GM12878 (cell line): Measurements from ENCODE around the gene FBXW7. TPM values are rescaled to one million over a fixed set of nuclear protein-coding genes. Genes with fewer than 3 reads are reported as not detected.

Experiments used
- ATAC-seq: fragments of 200-7000 bp; cut with Tn5 transposase; 3 replicates; pipeline ENCODE4 v1.9.1; 2020; ENCODE audit warnings: mild to moderate bottlenecking, moderate library complexity
- BruUV-seq: library from RNA; stranded (reverse); fragments of 400-500 nt; replicated peaks from 2 replicates; lab custom pipeline; 2021; lab: Mats Ljungman, UMichigan
- CTCF ChIA-PET: fragments of 300-600 bp; sonication (Branson Sonifier 250); formaldehyde crosslinking; extraction: SDS; loops from one replicate; lab custom pipeline; 2021; ENCODE audit warnings: inconsistent platforms; lab: Yijun Ruan, JAX
- POLR2A ChIA-PET: fragments of 350-600 bp; formaldehyde crosslinking; extraction: SDS; loops from one replicate; lab custom pipeline; 2021; ENCODE audit warnings: inconsistent platforms; lab: Charles Lee
- RAD21 ChIA-PET: fragments of 300-600 bp; sonication (Branson Sonifier 250); formaldehyde crosslinking; loops from one replicate; lab custom pipeline; 2023; ENCODE audit warnings: antibody characterized with exemption; ENCODE audit not compliant: unreplicated experiment; lab: Charles Lee
- SMC1A ChIA-PET: fragments of 300-600 bp; sonication (Branson Sonifier 250); formaldehyde crosslinking; loops from one replicate; lab custom pipeline; 2023; ENCODE audit not compliant: unreplicated experiment, uncharacterized antibody; lab: Charles Lee
- DNase-seq: peaks from one replicate; pipeline ENCODE4 v3.0.0-alpha.2; 2011; ENCODE audit warnings: low read depth, low spot score
- FAIRE-seq: peaks from 3 replicates; lab custom pipeline; 2011; peaks lifted over from hg19 to GRCh38; lab: Jason Lieb, UNC
- H2AFZ ChIP-seq: 2 replicates; pipeline ENCODE4 v1.6.0; 2011; ENCODE audit warnings: low read depth, low read length, control low read depth; ENCODE audit not compliant: control insufficient read depth
- H3K27ac ChIP-seq: 2 replicates; pipeline ENCODE4 v1.5.1; 2011; ENCODE audit warnings: control low read depth; ENCODE audit not compliant: control insufficient read depth, insufficient read depth
- H3K27me3 ChIP-seq, 2 experiments: replicated peaks in 1 of 2; 2 replicates each; pipeline versions ENCODE4 v1.6.0 to v1.6.1; 2011; ENCODE audit warnings: low read length in 1 of 2; ENCODE audit not compliant: control insufficient read depth in 2 of 2, insufficient read depth in 2 of 2
- H3K36me3 ChIP-seq, 2 experiments: 2 replicates each; pipeline ENCODE4 v1.5.1; 2011; ENCODE audit warnings: low read length in 1 of 2; ENCODE audit not compliant: control insufficient read depth in 2 of 2, insufficient read depth in 2 of 2
- H3K4me1 ChIP-seq: 2 replicates; pipeline ENCODE4 v1.6.1; 2011; ENCODE audit warnings: mild to moderate bottlenecking, low read length, moderate library complexity, mixed read lengths; ENCODE audit not compliant: control insufficient read depth, insufficient read depth
- H3K4me2 ChIP-seq: 2 replicates; pipeline ENCODE4 v1.6.0; 2011; ENCODE audit warnings: control low read depth; ENCODE audit not compliant: control insufficient read depth, insufficient read depth
- H3K4me3 ChIP-seq: fragments of 200-600 bp; sonication (generic); 2 replicates; pipeline ENCODE4 v1.5.1; 2016
- H3K79me2 ChIP-seq: 2 replicates; pipeline ENCODE4 v1.6.0; 2011; ENCODE audit warnings: low read length; ENCODE audit not compliant: control insufficient read depth, insufficient read depth
- H3K9ac ChIP-seq: 2 replicates; pipeline ENCODE4 v1.8.0; 2011; ENCODE audit warnings: low read length, control low read depth, mixed read lengths; ENCODE audit not compliant: control insufficient read depth, insufficient read depth
- H3K9me3 ChIP-seq: replicated peaks from 3 replicates; pipeline ENCODE4 v1.5.1; 2011; ENCODE audit warnings: mild to moderate bottlenecking, low read length; ENCODE audit not compliant: control insufficient read depth, insufficient read depth
- H4K20me1 ChIP-seq: 2 replicates; pipeline ENCODE4 v1.6.0; 2011; ENCODE audit not compliant: control insufficient read depth, insufficient read depth
- CREM ChIP-seq: IDR thresholded peaks from 2 replicates; pipeline ENCODE4 v1.6.1; 2014; ENCODE audit warnings: antibody characterized with exemption, low read depth
- E2F4 ChIP-seq: IDR thresholded peaks from 2 replicates; pipeline ENCODE4 v1.6.1; 2012; ENCODE audit warnings: low read depth, low read length, improper control_type of control experiment
- EED ChIP-seq: sonication (generic); IDR thresholded peaks from 2 replicates; pipeline ENCODE4 v1.6.1; 2016; ENCODE audit warnings: antibody characterized with exemption, low read depth
- ESRRA ChIP-seq: IDR thresholded peaks from 2 replicates; pipeline ENCODE4 v1.6.1; 2012; ENCODE audit warnings: mild to moderate bottlenecking, low read length, improper control_type of control experiment
- GABPA ChIP-seq: IDR thresholded peaks from 2 replicates; pipeline ENCODE4 v1.6.1; 2014; ENCODE audit warnings: antibody characterized with exemption, low read depth, mild to moderate bottlenecking, inconsistent platforms
- HDAC2 ChIP-seq: fragments of 200-600 bp; sonication (generic); IDR thresholded peaks from 2 replicates; pipeline ENCODE4 v1.6.1; 2017
- HDAC6 ChIP-seq: fragments of 200-600 bp; sonication (generic); IDR thresholded peaks from one replicate; pipeline ENCODE4 v1.8.0; 2017; ENCODE audit warnings: antibody characterized with exemption; ENCODE audit not compliant: unreplicated experiment
- MLLT1 ChIP-seq: fragments of 450-650 bp; IDR thresholded peaks from 2 replicates; pipeline ENCODE4 v1.6.1; 2016; ENCODE audit warnings: mild to moderate bottlenecking
- NFYB ChIP-seq: IDR thresholded peaks from 2 replicates; pipeline ENCODE4 v1.6.1; 2011; ENCODE audit warnings: low read depth, mild to moderate bottlenecking, low read length, improper control_type of control experiment, moderate library complexity; ENCODE audit not compliant: insufficient read depth
- PML ChIP-seq: IDR thresholded peaks from 2 replicates; pipeline ENCODE4 v1.6.1; 2012; ENCODE audit warnings: low read length, inconsistent platforms
- RAD51 ChIP-seq: fragments of 450-650 bp; IDR thresholded peaks from 2 replicates; pipeline ENCODE4 v1.6.1; 2016; ENCODE audit warnings: moderate library complexity, mild to moderate bottlenecking, inconsistent platforms
- SREBF2 ChIP-seq: IDR thresholded peaks from 2 replicates; pipeline ENCODE4 v1.6.1; 2012; ENCODE audit warnings: mild to moderate bottlenecking, low read length
- ZBED1 ChIP-seq: IDR thresholded peaks from 2 replicates; pipeline ENCODE4 v1.6.1; 2016; ENCODE audit warnings: borderline replicate concordance
- ZNF217 ChIP-seq: fragments of 450-650 bp; IDR thresholded peaks from 2 replicates; pipeline ENCODE4 v1.6.1; 2017; ENCODE audit warnings: antibody characterized with exemption, mild to moderate bottlenecking
- ZNF274 ChIP-seq: IDR thresholded peaks from one replicate; pipeline ENCODE4 v1.8.0; 2011; ENCODE audit not compliant: insufficient read length, insufficient read depth
- ZNF384 ChIP-seq: IDR thresholded peaks from 2 replicates; pipeline ENCODE4 v1.6.1; 2012; ENCODE audit warnings: low read depth, mild to moderate bottlenecking, low read length, improper control_type of control experiment, borderline replicate concordance
- WGBS: methylation state at CpG from one replicate; pipeline ENCODE4 v1.1.6; 2016; ENCODE audit warnings: low lambda C conversion rate; ENCODE audit not compliant: insufficient replicate concordance, insufficient coverage; ENCODE audit errors: missing lambda C conversion rate; 5-methylcytosine and 5-hydroxymethylcytosine counted together
- in situ Hi-C: fragments of 300-500 bp; cut with MboI; formaldehyde crosslinking; loops from 9 replicates; pipeline ENCODE4 v1.14.3; 2018; ENCODE audit warnings: mixed read lengths
- intact Hi-C: fragments of 100-400 bp; cut with micrococcal nuclease; formaldehyde crosslinking; loops from one replicate; pipeline ENCODE4 v1.14.2; 2022; ENCODE audit not compliant: unreplicated experiment
- polyA plus RNA-seq, 11 experiments: library from polyadenylated mRNA; depleted of rRNA in 4 of 11; unstranded in 6 of 11; stranded (reverse) in 5 of 11; fragments of >200 nt; fragmentation: Nextera tagmentation in 4 of 11; fragmentation: Illumina TruSeq in 1 of 11; extraction: Ambion mirVana in 4 of 11; extraction: Trizol in 1 of 11; gene quantifications; 1 replicate in 1 of 11; 2 replicates in 10 of 11; pipeline versions ENCODE4 v1.2.1 to v1.2.3, GENCODE V29; 2011 to 2016; ENCODE audit warnings: inconsistent platforms in 2 of 11, missing spikeins in 2 of 11, low read depth in 1 of 11
- total RNA-seq, 4 experiments: library from RNA; depleted of rRNA in 3 of 4; stranded (reverse); fragments of >200 nt in 3 of 4; fragmentation: Illumina TruSeq in 1 of 4; extraction: Trizol in 1 of 4; gene quantifications; 2 replicates each; pipeline versions ENCODE4 v1.2.1 to v1.2.3, GENCODE V29; 2013 to 2021

FBXW7 gene
- total and polyA plus RNA-seq, 10 of the 15 experiments (the other 5 are each of a cell fraction or from before 2014, with no cell fraction given) = 35.8 to 118 (median 47.2) TPM

- TF ChIP-seq MLLT1 = no peak
- no peak for TF ChIP-seq NFYB
- TF ChIP-seq HDAC6 = no peak
- no peak for TF ChIP-seq ZNF217
- TF ChIP-seq ESRRA = no peak
Observed at GRCh38 chr4:152331042-152331441, 204.8 kb downstream of the FBXW7 start (continued).

- no peak for ATAC-seq
- H3K9me3 ChIP-seq = no peaks in the 10 kb centered on the region
- TF ChIP-seq ZBED1 (no peak), E2F4 (no peak), GABPA (no peak), HDAC2 (no peak), RAD51 (no peak), SREBF2 (no peak), ZNF274 (no peak), CREM (no peak), ZNF384 (no peak), PML (no peak), EED (no peak)
- TF ChIP-seq, all 136 proteins: peak for 0
- ChIA-PET POLR2A (interaction anchor here (0.6 to 1.1 kb wide), 2 partner anchors 13 to 50 kb away, joined by 3 to 4 read pairs; no protein-coding TSS in a partner anchor), RAD21 (no interaction called here), CTCF (interaction anchor here (1.5 kb wide), 1 partner anchor 11 kb away, joined by 6 read pairs; no protein-coding TSS in a partner anchor), SMC1A (interaction anchor here (0.9 to 1.6 kb wide), 5 partner anchors 11 to 78 kb away, joined by 3 to 5 read pairs (median 4); no protein-coding TSS in a partner anchor)
- intact Hi-C loops = no loop called here
- H4K20me1 ChIP-seq = no peaks in the 10 kb centered on the region
- DNase-seq = no peak
- H3K27me3 ChIP-seq = no peaks in the 10 kb centered on the region
- no peaks in the 10 kb centered on the region for H3K79me2 ChIP-seq
- H3K36me3 ChIP-seq = peaks cover 2 to 24% of the 10 kb centered on the region in 2 experiments
- no peak overlapping the region for H3K27ac ChIP-seq
- H3K9ac ChIP-seq = no peak overlapping the region
- no TSS peak for BruUV-seq
- WGBS = 96% methylated on average over 1 of the region's 1 CpG
- in situ Hi-C loops = no loop called here
- no peak overlapping the region for H3K4me3 ChIP-seq
- FAIRE-seq = no peak
- H2AFZ ChIP-seq = no peak overlapping the region
- no peaks in the 10 kb centered on the region for H3K4me1 ChIP-seq
- H3K4me2 ChIP-seq = no peak overlapping the region
Observed at GRCh38 chr4:152328582-152328981, 207.3 kb downstream of the FBXW7 start.
